ENCODE data around the gene TMEM248.
"Not testable (repeated sequence)": the region's sequence is repeated elsewhere in the genome, so short reads cannot be mapped to it uniquely, and the experiment has no call there.

The TMEM248 gene

DNA sequence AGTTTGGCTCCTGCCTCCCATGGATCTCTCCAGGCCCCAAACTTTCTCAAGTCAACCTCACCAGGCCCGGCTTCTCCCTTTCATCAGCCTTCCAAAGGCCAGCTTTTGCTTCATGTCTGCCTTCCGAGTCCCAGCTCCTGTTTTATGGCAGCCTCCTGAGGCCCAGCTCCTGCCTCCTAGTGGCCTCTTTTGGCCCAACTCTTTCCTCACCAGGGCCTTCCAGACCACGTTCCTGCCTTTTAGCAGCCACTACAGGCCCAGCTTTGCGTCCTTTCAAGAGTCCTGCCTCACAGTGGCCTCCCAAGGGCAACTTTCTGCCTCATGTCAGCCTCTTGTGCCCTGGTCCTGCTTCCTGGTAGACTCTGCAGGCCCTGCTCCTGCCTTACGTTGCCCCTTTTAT, 15.3 kb upstream of the TMEM248 start:
- H2AFZ ChIP-seq (ENCODE audit: low read length): no peak overlapping the region
- H4K20me1 ChIP-seq (ENCODE audit: insufficient read depth, low read length): no peaks in the 10 kb centered on the region
- no peak overlapping the region for H3K9ac ChIP-seq (ENCODE audit: low read length)
- no peak overlapping the region for H3K27ac ChIP-seq (ENCODE audit: low read depth, low read length, poor library complexity, severe bottlenecking)
- H3K79me2 ChIP-seq (ENCODE audit: insufficient read depth, low read length): no peaks in the 10 kb centered on the region
- H3K9me2 ChIP-seq (ENCODE audit: low read depth, low read length): no peaks in the 10 kb centered on the region
- no peaks in the 10 kb centered on the region for H3K27me3 ChIP-seq (ENCODE audit: insufficient read depth, low read length)
- H3F3A ChIP-seq (ENCODE audit: insufficient read depth, low read length): no peaks in the 10 kb centered on the region
- no peak overlapping the region for H3K4me3 ChIP-seq (ENCODE audit: low read depth, low read length, poor library complexity, severe bottlenecking)
- H3K36me3 ChIP-seq (ENCODE audit: insufficient read depth, low read length): peaks cover 6% of the 10 kb centered on the region; the same call in 1 of the 2 replicates
- H3K4me1 ChIP-seq (ENCODE audit: insufficient read depth, low read length, severe bottlenecking): no peaks in the 10 kb centered on the region
- no peak for TF ChIP-seq EZH2 (IDR thresholded peaks at IDR 0.05; ENCODE audit: borderline replicate concordance, low read length)
- TF ChIP-seq, protein P1, sequence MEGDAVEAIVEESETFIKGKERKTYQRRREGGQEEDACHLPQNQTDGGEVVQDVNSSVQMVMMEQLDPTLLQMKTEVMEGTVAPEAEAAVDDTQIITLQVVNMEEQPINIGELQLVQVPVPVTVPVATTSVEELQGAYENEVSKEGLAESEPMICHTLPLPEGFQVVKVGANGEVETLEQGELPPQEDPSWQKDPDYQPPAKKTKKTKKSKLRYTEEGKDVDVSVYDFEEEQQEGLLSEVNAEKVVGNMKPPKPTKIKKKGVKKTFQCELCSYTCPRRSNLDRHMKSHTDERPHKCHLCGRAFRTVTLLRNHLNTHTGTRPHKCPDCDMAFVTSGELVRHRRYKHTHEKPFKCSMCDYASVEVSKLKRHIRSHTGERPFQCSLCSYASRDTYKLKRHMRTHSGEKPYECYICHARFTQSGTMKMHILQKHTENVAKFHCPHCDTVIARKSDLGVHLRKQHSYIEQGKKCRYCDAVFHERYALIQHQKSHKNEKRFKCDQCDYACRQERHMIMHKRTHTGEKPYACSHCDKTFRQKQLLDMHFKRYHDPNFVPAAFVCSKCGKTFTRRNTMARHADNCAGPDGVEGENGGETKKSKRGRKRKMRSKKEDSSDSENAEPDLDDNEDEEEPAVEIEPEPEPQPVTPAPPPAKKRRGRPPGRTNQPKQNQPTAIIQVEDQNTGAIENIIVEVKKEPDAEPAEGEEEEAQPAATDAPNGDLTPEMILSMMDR (IDR thresholded peaks at IDR 0.05; ENCODE audit: low read length): peak; percentile 53; the same call in 1 of the 2 replicates
- no peak overlapping the region for H3K4me2 ChIP-seq (ENCODE audit: low read length)
- no peaks in the 10 kb centered on the region for H3K9me3 ChIP-seq (ENCODE audit: low read length)

DNA sequence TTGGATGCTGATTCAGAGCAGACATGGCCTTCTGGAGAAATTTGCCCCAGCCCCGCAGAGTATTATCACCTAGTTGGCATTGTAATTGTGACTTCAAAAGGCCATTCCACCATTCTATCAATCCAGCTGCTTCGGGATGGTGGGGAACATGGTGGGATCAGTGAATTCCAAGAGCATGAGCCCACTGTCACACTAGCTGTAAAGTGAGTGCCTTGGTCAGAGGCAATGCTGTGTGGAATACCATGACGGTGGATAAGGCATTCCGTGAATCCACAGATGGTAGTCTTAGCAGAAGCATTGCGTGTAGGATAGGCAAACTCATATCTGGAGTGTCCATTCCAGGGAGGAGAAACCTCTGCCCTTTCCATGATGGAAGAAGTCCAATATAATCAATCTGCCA, 13.3 kb upstream of the TMEM248 start:
- Histone ChIP-seq H4K20me1 (ENCODE audit: insufficient read depth, low read length) (no peaks in the 10 kb centered on the region), H3K27me3 (ENCODE audit: insufficient read depth, low read length) (no peaks in the 10 kb centered on the region), H3K27ac (ENCODE audit: low read depth, low read length, poor library complexity, severe bottlenecking) (no peak overlapping the region), H3K4me3 (ENCODE audit: low read depth, low read length, poor library complexity, severe bottlenecking) (no peak overlapping the region), H2AFZ (ENCODE audit: low read length) (no peak overlapping the region), H3K4me2 (ENCODE audit: low read length) (no peak overlapping the region), H3K4me1 (ENCODE audit: insufficient read depth, low read length, severe bottlenecking) (no peaks in the 10 kb centered on the region), H3F3A (ENCODE audit: insufficient read depth, low read length) (no peaks in the 10 kb centered on the region), H3K9ac (ENCODE audit: low read length) (no peak overlapping the region), H3K36me3 (ENCODE audit: insufficient read depth, low read length) (no peaks in the 10 kb centered on the region), H3K79me2 (ENCODE audit: insufficient read depth, low read length) (no peaks in the 10 kb centered on the region), H3K9me3 (ENCODE audit: low read length) (no peaks in the 10 kb centered on the region), H3K9me2 (ENCODE audit: low read depth, low read length) (no peaks in the 10 kb centered on the region)
- no peak for TF ChIP-seq EZH2 (IDR thresholded peaks at IDR 0.05; ENCODE audit: borderline replicate concordance, low read length)
- TF ChIP-seq, protein P1 (IDR thresholded peaks at IDR 0.05; ENCODE audit: low read length): no peak

DNA sequence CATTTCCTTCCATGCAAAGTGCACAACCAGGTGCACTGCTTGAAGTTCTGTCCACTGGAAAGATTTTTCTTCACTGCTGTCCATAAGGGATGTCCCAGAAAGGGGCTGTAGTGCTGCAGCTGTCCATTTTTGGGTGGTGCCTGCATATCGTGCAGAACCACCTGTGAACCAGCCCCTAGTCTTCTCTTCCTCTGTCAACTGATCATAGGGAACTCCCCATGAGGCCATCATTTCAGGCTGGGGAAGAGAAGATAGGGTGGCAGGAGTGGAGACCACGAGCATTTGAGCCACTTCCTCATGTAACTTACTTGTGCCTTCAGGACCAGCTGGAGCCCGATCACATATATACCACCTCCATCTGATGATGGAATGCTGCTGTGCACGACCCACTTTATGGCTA, 12.4 kb upstream of the TMEM248 start:
- not testable (repeated sequence) for H3K9me3 ChIP-seq (ENCODE audit: low read length); H3F3A ChIP-seq (ENCODE audit: insufficient read depth, low read length); H3K4me3 ChIP-seq (ENCODE audit: low read depth, low read length, poor library complexity, severe bottlenecking); H3K36me3 ChIP-seq (ENCODE audit: insufficient read depth, low read length); H3K9ac ChIP-seq (ENCODE audit: low read length); H3K4me1 ChIP-seq (ENCODE audit: insufficient read depth, low read length, severe bottlenecking); H4K20me1 ChIP-seq (ENCODE audit: insufficient read depth, low read length); H3K27me3 ChIP-seq (ENCODE audit: insufficient read depth, low read length); H2AFZ ChIP-seq (ENCODE audit: low read length); H3K9me2 ChIP-seq (ENCODE audit: low read depth, low read length); H3K79me2 ChIP-seq (ENCODE audit: insufficient read depth, low read length); H3K4me2 ChIP-seq (ENCODE audit: low read length); H3K27ac ChIP-seq (ENCODE audit: low read depth, low read length, poor library complexity, severe bottlenecking)

DNA sequence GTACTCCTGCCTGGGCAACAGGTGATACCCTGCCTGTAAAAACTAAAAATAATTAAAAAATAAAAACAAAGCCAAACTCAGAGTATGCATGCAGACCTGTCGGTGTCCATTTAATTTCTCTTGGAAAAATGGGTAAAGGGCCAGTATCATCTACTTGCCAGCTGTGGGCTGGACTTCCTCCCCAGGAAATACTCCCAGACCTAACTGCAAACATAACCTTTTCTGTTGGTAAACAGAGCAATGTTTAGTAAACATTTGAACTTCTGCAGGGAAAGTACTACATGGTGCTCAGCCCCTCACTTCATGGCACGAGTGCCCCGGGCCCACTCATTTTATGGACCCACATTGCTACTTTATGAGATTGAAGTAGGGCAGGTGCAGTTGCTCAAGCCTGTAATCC, 10.2 kb upstream of the TMEM248 start:
- no peak for TF ChIP-seq EZH2 (IDR thresholded peaks at IDR 0.05; ENCODE audit: borderline replicate concordance, low read length)
- TF ChIP-seq, protein P1 (IDR thresholded peaks at IDR 0.05; ENCODE audit: low read length): no peak
- no peaks in the 10 kb centered on the region for H3K79me2 ChIP-seq (ENCODE audit: insufficient read depth, low read length)
- no peaks in the 10 kb centered on the region for H4K20me1 ChIP-seq (ENCODE audit: insufficient read depth, low read length)
- no peak overlapping the region for H3K4me3 ChIP-seq (ENCODE audit: low read depth, low read length, poor library complexity, severe bottlenecking)
- H3K9me2 ChIP-seq (ENCODE audit: low read depth, low read length): no peaks in the 10 kb centered on the region
- no peak overlapping the region for H3K27ac ChIP-seq (ENCODE audit: low read depth, low read length, poor library complexity, severe bottlenecking)
- no peaks in the 10 kb centered on the region for H3K9me3 ChIP-seq (ENCODE audit: low read length)
- no peaks in the 10 kb centered on the region for H3K36me3 ChIP-seq (ENCODE audit: insufficient read depth, low read length)
- H3K4me1 ChIP-seq (ENCODE audit: insufficient read depth, low read length, severe bottlenecking): peaks cover 11% of the 10 kb centered on the region
- no peaks in the 10 kb centered on the region for H3K27me3 ChIP-seq (ENCODE audit: insufficient read depth, low read length)
- H2AFZ ChIP-seq (ENCODE audit: low read length): no peak overlapping the region
- H3K4me2 ChIP-seq (ENCODE audit: low read length): no peak overlapping the region
- no peaks in the 10 kb centered on the region for H3F3A ChIP-seq (ENCODE audit: insufficient read depth, low read length)
- H3K9ac ChIP-seq (ENCODE audit: low read length): no peak overlapping the region

DNA sequence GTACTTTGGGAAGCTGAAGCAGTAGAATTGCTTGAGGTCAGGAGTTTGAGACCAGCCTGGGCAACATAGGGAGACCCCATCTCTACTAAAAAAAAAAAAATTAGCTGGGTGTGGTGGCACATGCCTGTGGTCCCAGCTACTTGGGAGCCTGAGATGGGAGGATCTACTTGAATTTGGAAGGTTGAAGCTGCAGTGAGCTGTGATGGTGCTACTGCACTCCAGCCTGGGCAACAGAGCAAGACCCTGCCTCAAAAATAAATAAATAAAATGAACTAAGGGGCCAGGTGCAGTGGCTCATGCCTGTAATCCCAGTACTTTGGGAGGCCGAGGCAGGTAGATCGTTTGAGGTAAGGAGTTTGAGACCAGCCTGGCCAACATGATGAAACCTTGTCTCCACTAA, 9.8 kb upstream of the TMEM248 start:
- not testable (repeated sequence) for H2AFZ ChIP-seq (ENCODE audit: low read length); H4K20me1 ChIP-seq (ENCODE audit: insufficient read depth, low read length); H3K27me3 ChIP-seq (ENCODE audit: insufficient read depth, low read length); H3K79me2 ChIP-seq (ENCODE audit: insufficient read depth, low read length); H3K9me3 ChIP-seq (ENCODE audit: low read length); H3F3A ChIP-seq (ENCODE audit: insufficient read depth, low read length); H3K27ac ChIP-seq (ENCODE audit: low read depth, low read length, poor library complexity, severe bottlenecking); H3K36me3 ChIP-seq (ENCODE audit: insufficient read depth, low read length); H3K9me2 ChIP-seq (ENCODE audit: low read depth, low read length); H3K4me3 ChIP-seq (ENCODE audit: low read depth, low read length, poor library complexity, severe bottlenecking); H3K9ac ChIP-seq (ENCODE audit: low read length); H3K4me2 ChIP-seq (ENCODE audit: low read length)
- H3K4me1 ChIP-seq (ENCODE audit: insufficient read depth, low read length, severe bottlenecking): peaks cover 11% of the 10 kb centered on the region
